Glomerular visceral epithelial cell (primary cell): ENCODE results near the gene IQGAP3.
"Not testable (repeated sequence)": the region's sequence is repeated elsewhere in the genome, so short reads cannot be mapped to it uniquely, and the experiment has no call there.

Experiments used
- DNase-seq: peaks from one replicate; pipeline ENCODE4 v3.0.0-alpha.2; 2016; ENCODE audit errors: extremely low spot score

IQGAP3 gene

GRCh38 chr1:156566436-156566835 lies 5.9 kb downstream of the IQGAP3 start:
- DNase-seq = no peak

DNA sequence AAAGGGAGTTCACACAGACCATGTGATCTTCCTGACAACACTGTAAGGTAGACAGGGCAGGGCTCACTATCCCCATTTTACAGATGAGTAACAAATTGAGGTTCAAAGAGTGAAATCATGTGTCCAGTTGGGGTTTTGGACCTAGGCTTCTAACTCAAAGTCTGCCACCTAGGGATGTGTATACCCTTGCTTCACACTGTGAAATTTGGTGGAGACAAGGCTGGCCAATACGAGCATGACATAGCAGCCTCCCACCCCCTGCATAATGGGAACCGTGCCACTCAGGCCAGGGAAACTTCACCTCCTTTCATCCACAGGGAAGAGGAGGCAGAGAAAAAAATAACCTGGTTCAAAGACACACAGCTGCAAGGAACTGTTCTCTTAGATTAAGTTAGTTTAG lies 6.8 kb downstream of the IQGAP3 start:
- no peak for DNase-seq

DNA sequence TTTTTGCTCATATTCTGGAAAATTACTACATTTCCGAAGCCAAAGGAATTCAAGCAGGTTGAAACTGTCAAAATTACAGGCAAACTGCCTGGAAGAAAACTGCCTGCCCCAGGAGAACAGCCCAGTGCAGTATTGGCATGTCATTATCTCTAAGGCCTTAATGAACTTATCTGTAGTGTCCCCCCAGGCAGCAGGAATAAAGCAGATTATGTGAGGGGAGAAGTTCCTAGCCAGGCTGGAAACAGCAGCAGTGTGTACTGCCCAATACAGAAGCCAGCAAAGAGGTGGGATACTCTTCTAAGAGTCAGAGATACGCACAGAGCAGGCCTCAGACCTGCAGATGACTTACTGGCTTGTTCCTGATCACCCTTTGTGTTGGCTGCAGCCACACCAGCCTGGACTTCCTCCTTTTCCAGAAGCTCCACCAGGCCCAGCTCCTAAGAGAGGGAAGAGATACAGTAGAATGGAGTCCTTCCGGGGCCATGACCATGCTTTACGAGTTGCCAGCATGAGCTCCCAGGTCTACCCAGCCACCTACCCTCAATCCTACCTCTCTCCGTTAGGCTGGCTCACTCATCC lies 11.7 kb downstream of the IQGAP3 start:
- DNase-seq = no peak

DNA sequence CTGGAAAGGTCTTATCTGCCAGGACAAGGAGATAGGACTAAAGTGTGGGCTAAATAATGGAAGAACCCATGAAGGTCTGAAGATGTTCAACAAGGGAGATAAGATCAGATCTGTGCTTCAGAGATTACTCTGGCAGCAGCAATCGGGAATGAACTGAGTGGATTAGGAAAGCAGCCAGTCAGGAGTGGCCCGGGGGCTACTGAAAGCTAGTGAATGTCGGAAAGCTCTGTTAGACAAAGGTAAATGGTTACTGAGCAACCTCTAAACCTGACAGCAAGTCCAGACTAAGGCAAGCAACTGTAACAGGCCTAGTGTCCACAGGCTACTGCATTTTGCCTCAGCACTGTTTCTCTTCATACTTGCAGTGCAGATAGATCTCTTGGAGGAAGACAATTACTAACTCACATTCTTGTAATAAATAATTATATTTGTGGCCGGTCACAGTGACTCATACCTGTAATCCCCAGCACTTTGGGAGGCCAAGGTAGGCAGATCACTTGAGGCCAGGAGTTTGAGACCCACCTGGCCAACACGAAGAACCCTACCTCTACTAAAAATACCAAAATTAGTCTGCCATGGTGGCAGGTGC lies 12.5 kb downstream of the IQGAP3 start:
- no peak for DNase-seq

DNA sequence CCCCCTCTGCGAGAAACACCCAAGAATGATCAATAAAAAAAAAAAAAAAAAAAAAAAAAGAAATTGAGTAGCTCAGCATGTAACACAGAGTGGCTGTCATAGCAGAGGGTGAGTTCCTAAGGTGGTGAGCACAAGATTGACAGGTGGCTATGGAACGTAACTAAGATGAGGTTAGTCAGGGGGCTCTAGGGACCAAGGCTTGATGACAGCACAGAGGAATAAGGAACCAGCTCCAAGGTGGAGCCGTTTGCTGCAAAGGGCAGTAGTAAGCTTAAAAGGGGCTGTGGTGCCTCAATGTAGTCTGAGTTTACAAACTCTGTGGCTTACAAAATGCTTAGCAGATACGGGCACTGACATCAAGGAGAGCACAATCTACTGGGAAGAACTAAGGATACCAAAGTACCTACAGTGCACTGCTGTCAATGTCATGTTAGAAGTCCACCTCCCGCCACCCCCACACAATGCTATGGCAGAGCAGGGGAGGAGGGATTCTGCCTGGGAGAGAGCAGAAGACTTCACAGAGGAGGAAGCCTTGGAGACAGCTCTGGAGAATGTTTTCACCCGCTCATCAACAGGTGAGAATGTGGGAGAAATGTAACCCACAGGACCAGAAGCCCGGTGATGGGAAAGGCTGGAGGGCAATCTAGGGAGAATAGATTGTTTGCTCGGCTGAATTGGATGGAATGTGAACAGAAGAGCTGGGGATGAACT lies 13.1 kb downstream of the IQGAP3 start:
- no peak for DNase-seq

DNA sequence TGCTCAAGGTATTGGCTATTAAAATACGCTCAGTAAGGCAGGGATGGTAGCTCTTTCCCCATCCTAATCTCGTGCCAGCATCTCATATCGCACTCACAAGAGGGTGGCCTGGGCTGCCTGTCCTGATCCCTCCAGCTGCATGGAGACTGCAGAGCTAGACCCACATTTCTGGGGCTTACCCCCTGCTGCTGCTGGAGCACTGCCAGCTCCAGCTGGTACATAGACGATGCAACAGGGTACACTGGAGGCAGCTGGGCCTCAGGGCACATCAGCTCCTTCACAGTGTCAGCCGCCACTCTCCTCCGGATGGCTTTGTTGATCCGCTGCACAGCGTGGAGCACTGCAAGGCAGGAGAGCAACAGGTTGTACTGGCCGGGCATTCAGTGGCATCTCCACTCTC lies 16.0 kb downstream of the IQGAP3 start:
- no peak for DNase-seq

- DNase-seq = no peak
Measured at GRCh38 chr1:156555715-156556114, 16.6 kb downstream of the IQGAP3 start.

DNA sequence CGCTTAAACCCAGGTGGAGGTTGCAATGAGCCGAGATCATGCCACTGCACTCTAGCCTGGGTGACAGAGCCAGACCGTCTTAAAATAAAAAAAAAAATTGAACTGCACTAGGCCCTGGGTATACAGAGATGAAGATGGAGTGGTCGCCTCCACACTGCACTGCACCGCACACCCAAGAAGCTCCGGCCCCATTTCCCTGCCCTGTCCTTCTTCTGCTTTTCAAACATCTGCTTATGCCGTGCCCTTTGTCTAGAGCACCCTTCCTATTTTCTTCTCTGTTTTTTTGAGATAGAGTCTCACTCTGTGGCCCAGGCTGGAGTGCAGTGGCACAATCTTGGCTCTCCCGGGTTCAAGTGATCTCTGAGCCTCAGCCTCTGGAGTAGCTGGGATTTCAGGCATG lies 17.4 kb downstream of the IQGAP3 start:
- DNase-seq = no peak

GRCh38 chr1:156553860-156554485 lies 18.4 kb downstream of the IQGAP3 start:
- no peak for DNase-seq

- DNase-seq = not testable (repeated sequence)
Measured at GRCh38 chr1:156552937-156553336, 19.4 kb downstream of the IQGAP3 start.

DNA sequence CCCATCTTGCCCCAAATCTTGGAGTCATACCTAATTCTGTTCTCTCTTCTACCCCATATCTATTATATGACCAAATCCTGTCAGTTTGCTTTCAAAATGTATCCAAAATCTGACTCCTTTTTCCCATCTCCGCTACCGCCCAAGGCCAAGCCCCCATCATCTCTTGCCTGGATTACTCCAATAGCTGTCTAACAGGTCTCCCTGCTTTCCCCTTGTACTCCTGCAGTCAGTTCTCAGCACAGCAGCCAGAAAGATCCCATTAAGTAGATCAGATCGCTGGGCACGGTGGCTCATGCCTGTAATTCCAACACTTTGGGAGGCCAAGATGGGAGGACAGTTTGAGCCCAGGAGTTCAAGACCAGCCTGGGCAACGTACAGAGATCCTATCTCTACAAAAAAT lies 19.8 kb downstream of the IQGAP3 start:
- no peak for DNase-seq

- DNase-seq = peak; percentile 61
Measured at GRCh38 chr1:156551869-156552268, 20.5 kb downstream of the IQGAP3 start.

DNA sequence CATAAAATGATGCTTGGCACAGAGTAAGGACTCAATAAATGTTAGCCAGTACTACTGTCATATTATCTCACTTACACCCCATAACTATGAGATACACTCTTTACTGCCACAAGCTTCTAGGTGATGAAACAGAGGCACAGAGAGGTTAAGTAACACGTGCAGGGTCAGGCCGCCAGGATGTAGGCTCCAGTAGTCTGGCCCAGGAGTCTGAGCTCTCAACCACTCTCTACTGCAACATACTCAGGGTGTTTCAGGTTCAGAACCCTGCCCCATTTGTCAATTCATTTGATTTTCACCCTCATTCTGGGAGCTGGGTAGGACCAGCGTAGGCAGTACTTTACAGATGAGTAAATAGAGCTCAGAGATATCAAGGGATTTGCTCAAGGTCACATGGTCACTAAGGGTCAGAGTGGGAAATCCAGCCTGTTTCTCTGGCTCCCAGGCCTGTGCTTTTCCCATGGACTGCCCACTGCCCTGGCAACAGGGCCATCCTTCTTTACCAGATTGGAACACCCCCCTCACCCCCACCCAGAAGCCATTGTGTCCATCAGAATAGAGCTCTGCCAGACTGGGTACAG lies 21.2 kb downstream of the IQGAP3 start:
- DNase-seq = no peak

GRCh38 chr1:156550346-156550745 lies 22.0 kb downstream of the IQGAP3 start:
- DNase-seq = no peak

DNA sequence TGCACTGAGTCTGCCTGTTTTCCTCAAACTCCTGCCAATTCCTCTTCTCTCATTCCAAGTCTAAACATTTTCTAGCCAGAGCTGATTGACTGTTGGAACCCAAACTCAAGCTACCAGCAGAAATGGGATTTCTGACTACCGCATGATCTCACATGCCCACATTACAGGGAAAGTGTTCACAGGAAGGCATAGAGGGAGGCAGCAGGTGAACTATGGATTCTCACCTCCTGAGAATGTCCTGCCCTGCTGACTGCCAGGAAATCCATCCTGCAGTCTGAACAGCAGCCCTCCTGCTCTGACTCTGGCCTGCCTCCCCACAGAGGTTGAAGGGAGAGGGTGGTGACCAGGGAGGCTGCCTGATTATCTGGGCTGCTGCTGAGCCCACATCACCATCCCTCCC lies 22.5 kb downstream of the IQGAP3 start:
- no peak for DNase-seq

- DNase-seq = no peak
Measured at GRCh38 chr1:156549390-156549789, 23.0 kb downstream of the IQGAP3 start.

DNA sequence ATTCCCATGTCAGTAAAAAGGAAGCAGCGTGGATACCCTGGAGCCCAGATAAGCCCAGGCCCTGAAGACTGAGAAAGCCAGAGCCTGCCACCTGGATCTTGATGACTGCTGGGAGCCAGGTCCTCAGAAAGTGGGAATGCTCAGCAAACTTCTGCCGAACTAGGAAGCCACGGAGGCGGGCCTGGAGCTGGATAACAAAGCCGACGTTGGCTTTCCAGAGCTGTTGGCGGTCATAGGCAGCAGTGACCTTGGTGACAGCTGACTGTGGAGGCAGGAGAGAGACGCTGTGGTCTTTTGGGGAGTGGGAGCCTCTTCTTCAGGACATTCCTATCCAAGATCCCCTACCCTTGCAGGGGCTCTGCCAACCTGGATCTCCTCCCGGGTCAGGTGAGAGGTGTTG lies 24.4 kb downstream of the IQGAP3 start:
- DNase-seq = no peak

DNA sequence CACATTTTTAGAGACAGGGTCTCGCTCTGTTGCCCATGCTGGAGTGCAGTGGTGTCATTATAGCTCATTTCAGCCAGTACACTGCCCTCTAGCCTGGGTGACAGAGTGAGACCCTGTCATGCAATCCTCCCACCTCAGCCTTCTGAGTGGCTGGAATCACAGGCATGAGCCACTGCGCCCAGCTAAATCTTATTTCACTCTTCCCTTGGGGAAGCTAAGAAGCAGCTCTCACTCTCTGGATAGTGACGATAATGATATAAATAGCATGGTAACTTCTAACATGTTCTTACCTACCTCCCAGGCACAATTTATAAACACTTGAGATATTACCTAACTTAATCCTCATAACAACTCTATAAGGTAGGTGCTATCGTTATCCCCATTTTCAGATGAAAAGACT lies 24.9 kb downstream of the IQGAP3 start:
- no peak for DNase-seq

DNA sequence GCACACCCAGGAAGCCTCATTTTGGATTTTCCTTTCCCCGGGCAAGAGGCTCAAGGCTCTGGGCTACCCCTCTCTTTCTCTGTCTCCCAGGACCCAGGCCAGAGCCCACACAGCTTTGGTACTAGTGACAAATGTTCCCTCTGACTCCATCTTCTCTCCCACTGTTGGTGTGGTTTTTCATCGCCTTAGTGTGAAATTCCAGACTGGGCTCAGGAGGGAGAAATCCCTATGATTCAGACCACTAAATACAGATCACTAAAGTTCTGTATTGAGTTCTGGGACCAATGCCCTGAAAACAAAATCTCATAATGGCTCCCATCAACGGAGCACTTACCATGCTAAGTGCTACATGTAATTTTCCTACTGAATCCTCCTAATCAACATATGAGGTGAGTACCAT lies 26.1 kb downstream of the IQGAP3 start:
- no peak for DNase-seq

DNA sequence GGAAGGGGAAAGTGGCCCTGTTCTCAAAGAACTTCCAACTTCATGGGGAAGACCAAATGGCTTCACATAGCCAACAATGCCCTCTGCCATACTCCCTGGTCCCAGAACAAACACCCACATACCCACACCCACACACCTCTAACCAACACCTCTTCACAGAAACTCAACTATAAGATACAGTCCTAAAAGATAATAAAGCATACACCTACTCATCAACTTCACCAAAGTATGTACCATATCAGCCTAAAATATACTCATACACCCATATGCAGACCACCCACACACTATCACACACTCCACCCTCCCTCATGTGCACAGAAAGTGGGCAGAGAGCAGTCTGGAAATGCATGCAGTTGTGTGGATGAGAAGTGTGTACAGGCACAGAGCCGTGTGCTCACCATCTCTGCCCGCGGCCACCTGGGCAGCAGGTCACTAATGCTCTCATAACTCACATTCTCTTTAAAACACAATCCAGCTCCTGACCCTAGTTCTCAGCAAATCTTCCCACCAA lies 27.7 kb downstream of the IQGAP3 start:
- DNase-seq = no peak

GRCh38 chr1:156543066-156543465 lies 29.3 kb downstream of the IQGAP3 start:
- no peak for DNase-seq

DNA sequence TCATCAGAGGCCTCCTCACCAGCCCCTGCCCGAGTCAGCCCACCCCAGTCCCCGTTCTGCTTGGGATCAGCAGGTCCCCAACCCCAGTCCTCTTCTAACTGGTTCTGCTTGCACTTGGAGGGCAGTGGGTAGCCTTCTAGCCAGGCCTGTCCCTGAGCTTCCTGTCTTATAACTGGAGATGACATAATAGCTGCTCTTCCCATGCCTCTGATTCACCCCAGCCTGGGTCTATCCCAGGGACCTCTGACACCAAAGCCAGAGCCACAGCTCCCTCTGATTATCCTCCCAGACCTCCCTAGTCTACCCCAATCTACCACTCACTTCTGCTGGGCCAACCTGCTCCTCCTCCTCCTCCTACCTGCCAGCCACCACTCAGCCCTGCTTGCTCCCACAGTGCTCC lies 31.4 kb downstream of the IQGAP3 start:
- no peak for DNase-seq
